SK-N-SH (cell line): ENCODE results near the gene LAMA1. TPM values are rescaled to one million over a fixed set of nuclear protein-coding genes. Genes with fewer than 3 reads are reported as not detected.

Experiments
- CTCF ChIA-PET: fragments of 300-600, 350-600 bp; formaldehyde crosslinking; extraction: SDS; loops from one replicate; lab custom pipeline; 2021; lab: Yijun Ruan, JAX
- POLR2A ChIA-PET: fragments of 350-600 bp; sonication (Branson Sonifier 250); formaldehyde crosslinking; extraction: SDS; loops from one replicate; lab custom pipeline; 2020; ENCODE audit warnings: antibody characterized with exemption, inconsistent platforms; lab: Yijun Ruan, JAX
- DNase-seq: peaks from one replicate; pipeline ENCODE4 v3.0.0; 2012
- H2AFZ ChIP-seq: fragments of 200-600 bp; sonication (generic); 2 replicates; pipeline ENCODE4 v1.8.1; 2016; ENCODE audit warnings: antibody characterized with exemption, mild to moderate bottlenecking, low read depth
- H3F3A ChIP-seq: fragments of 200-600 bp; sonication (generic); replicated peaks from 2 replicates; pipeline ENCODE3; 2016; ENCODE audit warnings: antibody characterized with exemption, mild to moderate bottlenecking; ENCODE audit not compliant: insufficient read depth
- H3K27ac ChIP-seq, 2 experiments: fragments of 200-500 bp in 1 of 2; fragments of 200-600 bp in 1 of 2; sonication (Bioruptor generic) in 1 of 2; sonication (generic), shearing (Covaris generic) in 1 of 2; 2 replicates each; pipeline versions ENCODE4 v1.5.1 to v1.6.1; 2014 to 2016; ENCODE audit warnings: low read depth in 2 of 2, inconsistent platforms in 1 of 2, low read length in 1 of 2, mild to moderate bottlenecking in 1 of 2, mixed read lengths in 1 of 2
- H3K27me3 ChIP-seq: fragments of 200-600 bp; sonication (generic), shearing (Covaris generic); 2 replicates; pipeline ENCODE4 v1.6.1; 2016; ENCODE audit warnings: mixed run types; ENCODE audit not compliant: insufficient read depth
- H3K36me3 ChIP-seq, 2 experiments: fragments of 200-500 bp in 1 of 2; fragments of 200-600 bp in 1 of 2; sonication (Bioruptor generic) in 1 of 2; sonication (generic) in 1 of 2; replicated peaks in 1 of 2; 2 replicates each; pipeline versions ENCODE3 to v1.5.1; 2014 to 2016; ENCODE audit warnings: low read length in 1 of 2, mild to moderate bottlenecking in 1 of 2; ENCODE audit not compliant: insufficient read depth in 2 of 2, control insufficient read depth in 1 of 2
- H3K4me1 ChIP-seq, 2 experiments: fragments of 200-500 bp in 1 of 2; fragments of 200-600 bp in 1 of 2; sonication (Bioruptor generic) in 1 of 2; sonication (generic), shearing (Covaris generic) in 1 of 2; 2 replicates each; pipeline versions ENCODE4 v1.5.1 to v1.6.1; 2014 to 2016; ENCODE audit warnings: low read depth in 1 of 2, low read length in 1 of 2, mixed run types in 1 of 2; ENCODE audit not compliant: insufficient read depth in 2 of 2, control insufficient read depth in 1 of 2
- H3K4me2 ChIP-seq: fragments of 200-600 bp; sonication (generic), shearing (Covaris generic); 2 replicates; pipeline ENCODE4 v1.6.1; 2017; ENCODE audit warnings: mixed run types
- H3K4me3 ChIP-seq, 2 experiments: fragments of 200-500 bp in 1 of 2; fragments of 200-600 bp in 1 of 2; sonication (Bioruptor generic) in 1 of 2; sonication (generic), shearing (Covaris generic) in 1 of 2; 2 replicates each; pipeline versions ENCODE4 v1.5.1 to v1.8.1; 2014 to 2016; ENCODE audit warnings: low read depth in 2 of 2, inconsistent platforms in 1 of 2, low read length in 1 of 2, mild to moderate bottlenecking in 1 of 2, mixed read lengths in 1 of 2, moderate library complexity in 1 of 2
- H3K79me2 ChIP-seq: fragments of 200-600 bp; sonication (generic); 2 replicates; pipeline ENCODE4 v1.8.1; 2017; ENCODE audit warnings: mild to moderate bottlenecking; ENCODE audit not compliant: insufficient read depth
- H3K9ac ChIP-seq: fragments of 200-600 bp; sonication (generic); 2 replicates; pipeline ENCODE4 v1.6.1; 2017; ENCODE audit warnings: mixed run types
- H3K9me2 ChIP-seq: fragments of 200-600 bp; sonication (generic); 2 replicates; pipeline ENCODE4 v1.6.1; 2017; ENCODE audit warnings: mixed run types
- H3K9me3 ChIP-seq: fragments of 200-600 bp; sonication (generic); 2 replicates; pipeline ENCODE4 v1.6.1; 2017; ENCODE audit warnings: mixed run types, mild to moderate bottlenecking, moderate library complexity
- H4K20me1 ChIP-seq: fragments of 200-600 bp; sonication (generic); 2 replicates; pipeline ENCODE4 v1.6.1; 2017; ENCODE audit warnings: mild to moderate bottlenecking, mixed run types; ENCODE audit not compliant: insufficient read depth
- CHD2 ChIP-seq: fragments of 150-350 bp; IDR thresholded peaks from 2 replicates; pipeline ENCODE4 v1.6.1; 2018; ENCODE audit warnings: low read length; ENCODE audit not compliant: partially characterized antibody
- CTCF ChIP-seq: fragments of 200-600 bp; sonication (generic); IDR thresholded peaks from 2 replicates; pipeline ENCODE4 v1.6.1; 2017; ENCODE audit warnings: antibody characterized with exemption, mild to moderate bottlenecking, moderate library complexity
- EP300 ChIP-seq, 2 experiments: IDR thresholded peaks; 2 replicates each; pipeline versions ENCODE4 v1.4.0 to v1.6.1; 2012; ENCODE audit warnings: borderline replicate concordance in 1 of 2, low read depth in 1 of 2, low read length in 1 of 2
- EZH2phosphoT487 ChIP-seq: fragments of 200-600 bp; sonication (generic); IDR thresholded peaks from 2 replicates; pipeline ENCODE4 v1.6.1; 2017; ENCODE audit warnings: low read depth, mixed run types, mild to moderate bottlenecking, antibody characterized with exemption, moderate library complexity, borderline replicate concordance
- GABPA ChIP-seq: IDR thresholded peaks from 2 replicates; pipeline ENCODE4 v1.4.0; 2012; ENCODE audit warnings: low read depth, mild to moderate bottlenecking
- IRF3 ChIP-seq: fragments of 150-350 bp; IDR thresholded peaks from 2 replicates; pipeline ENCODE4 v1.6.1; 2016; ENCODE audit warnings: mild to moderate bottlenecking, low read depth, low read length
- JUND ChIP-seq: IDR thresholded peaks from 2 replicates; pipeline ENCODE4 v1.4.0; 2012
- MEF2A ChIP-seq: IDR thresholded peaks from 2 replicates; pipeline ENCODE4 v1.4.0; 2012; ENCODE audit warnings: low read depth, borderline replicate concordance
- POLR2AphosphoS5 ChIP-seq: IDR thresholded peaks from 2 replicates; pipeline ENCODE4 v1.6.1; 2012; ENCODE audit warnings: low read depth, low read length
- TEAD4 ChIP-seq: IDR thresholded peaks from 2 replicates; pipeline ENCODE4 v1.4.0; 2012; ENCODE audit warnings: mild to moderate bottlenecking, borderline replicate concordance; ENCODE audit not compliant: insufficient read depth
- USF2 ChIP-seq: fragments of 150-350 bp; IDR thresholded peaks from 2 replicates; pipeline ENCODE4 v1.6.1; 2017; ENCODE audit warnings: antibody characterized with exemption, low read length, low read depth, borderline replicate concordance
- YY1 ChIP-seq: IDR thresholded peaks from 2 replicates; pipeline ENCODE4 v1.4.0; 2012; ENCODE audit warnings: low read depth, mild to moderate bottlenecking
- WGBS: methylation state at CpG from one replicate; pipeline ENCODE4 v1.1.6; 2017; ENCODE audit warnings: low lambda C conversion rate; 5-methylcytosine and 5-hydroxymethylcytosine counted together
- polyA plus RNA-seq, 3 experiments: library from polyadenylated mRNA; depleted of rRNA; stranded (reverse); fragments of >200 nt; gene quantifications; 2 replicates each; pipeline ENCODE4 v1.2.3, GENCODE V29; 2012

LAMA1 gene
- polyA plus RNA-seq, 1 of the 3 experiments (the other 2 are of a cell fraction), result 0.07 TPM

DNA sequence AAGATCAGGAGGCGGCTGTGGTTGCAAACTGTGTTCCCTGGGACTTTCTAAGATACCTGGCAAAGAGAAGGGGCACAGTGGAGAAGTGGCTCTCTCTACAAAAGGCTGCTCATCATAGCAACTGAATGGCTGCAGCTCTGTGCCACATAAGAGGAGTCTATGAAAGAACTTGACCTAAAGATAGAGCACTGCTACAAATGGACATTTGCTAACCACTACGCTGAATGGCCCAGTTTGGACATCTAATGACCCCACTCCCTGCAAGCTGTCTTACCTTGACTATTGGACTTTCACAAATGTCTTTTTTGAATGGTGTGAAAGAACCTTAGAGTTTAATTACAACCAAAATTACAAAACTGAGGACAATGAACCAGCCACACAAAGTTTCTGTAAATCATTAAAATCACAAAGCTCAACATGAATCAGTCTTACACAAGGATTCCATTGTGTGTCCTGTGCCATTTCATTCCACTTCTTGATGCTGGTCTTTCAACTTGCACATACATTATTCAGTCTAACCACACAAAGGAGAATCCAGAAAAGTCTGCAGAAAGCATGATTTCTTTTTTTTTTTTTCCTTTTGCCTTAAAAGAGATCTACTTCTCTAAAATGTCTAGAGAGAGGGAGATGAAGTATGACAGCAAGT lies 154.0 kb downstream of the LAMA1 start:
- WGBS, result 36% methylated on average over 1 of the region's 2 CpGs

More for the DNA sequence above, 154.0 kb downstream of the LAMA1 start:
- CTCF ChIA-PET, result no interaction called here
- Histone ChIP-seq H3K9me3 (no peaks in the 10 kb centered on the region), H2AFZ (no peak overlapping the region), H3K9me2 (no peaks in the 10 kb centered on the region), H3F3A (no peaks in the 10 kb centered on the region), H3K36me3 (no peaks in the 10 kb centered on the region), H3K4me2 (no peak overlapping the region), H3K27ac (no peak overlapping the region), H3K4me3 (no peak overlapping the region), H4K20me1 (no peaks in the 10 kb centered on the region), H3K27me3 (no peaks in the 10 kb centered on the region), H3K9ac (no peak overlapping the region), H3K4me1 (no peaks in the 10 kb centered on the region; a peak in 1 of 4 replicates), H3K79me2 (no peaks in the 10 kb centered on the region)
- DNase-seq, result no peak
- no peak for TF ChIP-seq GABPA
- TF ChIP-seq MEF2A, result no peak
- no peak for TF ChIP-seq EZH2phosphoT487
- no peak for TF ChIP-seq CHD2
- TF ChIP-seq YY1, result no peak
- no peak for TF ChIP-seq CTCF
- no peak for TF ChIP-seq POLR2AphosphoS5
- no peak for TF ChIP-seq TEAD4
- no peak for TF ChIP-seq JUND
- TF ChIP-seq EP300 (IDR thresholded peaks at IDR 0.05; ENCODE audit: borderline replicate concordance in 1 of 2, low read depth in 1 of 2, low read length in 1 of 2), result no peak
- TF ChIP-seq IRF3, result no peak
- TF ChIP-seq USF2, result no peak
- POLR2A ChIA-PET, result no interaction called here
